ENCODE measurements around the gene PRDM16. TPM values are rescaled to one million over a fixed set of nuclear protein-coding genes. Genes with fewer than 3 reads are reported as not detected.
A peak's percentile ranks its signal among the peaks of the same experiment; 100 is the strongest.

PRDM16 gene
- total and polyA plus RNA-seq, 2 experiments from 2014 or later: 0.14 to 0.16 TPM

DNA sequence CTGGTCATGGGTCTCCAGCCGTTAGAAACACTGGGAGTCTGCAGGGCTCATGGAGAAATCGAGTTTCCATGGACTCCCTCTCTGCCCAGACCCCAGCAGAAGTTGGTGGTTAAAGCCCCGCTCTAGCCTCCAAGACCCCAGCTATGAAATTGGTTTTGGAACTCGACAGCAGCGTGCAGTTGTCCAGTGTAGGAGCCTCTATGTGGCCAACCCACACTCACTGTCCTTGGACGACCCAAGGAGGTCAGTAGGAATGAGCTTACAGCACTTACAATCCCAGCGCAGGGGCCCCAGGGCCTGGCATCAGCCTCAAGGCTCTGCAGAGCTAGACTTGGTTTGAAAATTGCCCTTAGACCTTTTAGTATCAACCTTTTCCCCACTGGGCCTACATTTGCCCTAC lies 3.2 kb upstream of the PRDM16 start:
- DNase-seq (ENCODE audit: low spot score) (no peak), ATAC-seq (no peak)
- H3K4me3 ChIP-seq: no peak overlapping the region
- H3K36me3 ChIP-seq (ENCODE audit: insufficient read depth): no peaks in the 10 kb centered on the region
- peaks cover 16% of the 10 kb centered on the region; the same call in 1 of the 2 replicates for H3K4me1 ChIP-seq (ENCODE audit: insufficient read depth)
- H4K20me1 ChIP-seq (replicated peaks; ENCODE audit: insufficient read depth): no peaks in the 10 kb centered on the region; the same call in none of the 2 replicates
- no peak overlapping the region for H3K27ac Mint-ChIP-seq
- H3F3A ChIP-seq (replicated peaks; ENCODE audit: low read depth): no peaks in the 10 kb centered on the region
- no peak overlapping the region for H3K27ac ChIP-seq (ENCODE audit: low read depth)
- TF ChIP-seq, protein P1, sequence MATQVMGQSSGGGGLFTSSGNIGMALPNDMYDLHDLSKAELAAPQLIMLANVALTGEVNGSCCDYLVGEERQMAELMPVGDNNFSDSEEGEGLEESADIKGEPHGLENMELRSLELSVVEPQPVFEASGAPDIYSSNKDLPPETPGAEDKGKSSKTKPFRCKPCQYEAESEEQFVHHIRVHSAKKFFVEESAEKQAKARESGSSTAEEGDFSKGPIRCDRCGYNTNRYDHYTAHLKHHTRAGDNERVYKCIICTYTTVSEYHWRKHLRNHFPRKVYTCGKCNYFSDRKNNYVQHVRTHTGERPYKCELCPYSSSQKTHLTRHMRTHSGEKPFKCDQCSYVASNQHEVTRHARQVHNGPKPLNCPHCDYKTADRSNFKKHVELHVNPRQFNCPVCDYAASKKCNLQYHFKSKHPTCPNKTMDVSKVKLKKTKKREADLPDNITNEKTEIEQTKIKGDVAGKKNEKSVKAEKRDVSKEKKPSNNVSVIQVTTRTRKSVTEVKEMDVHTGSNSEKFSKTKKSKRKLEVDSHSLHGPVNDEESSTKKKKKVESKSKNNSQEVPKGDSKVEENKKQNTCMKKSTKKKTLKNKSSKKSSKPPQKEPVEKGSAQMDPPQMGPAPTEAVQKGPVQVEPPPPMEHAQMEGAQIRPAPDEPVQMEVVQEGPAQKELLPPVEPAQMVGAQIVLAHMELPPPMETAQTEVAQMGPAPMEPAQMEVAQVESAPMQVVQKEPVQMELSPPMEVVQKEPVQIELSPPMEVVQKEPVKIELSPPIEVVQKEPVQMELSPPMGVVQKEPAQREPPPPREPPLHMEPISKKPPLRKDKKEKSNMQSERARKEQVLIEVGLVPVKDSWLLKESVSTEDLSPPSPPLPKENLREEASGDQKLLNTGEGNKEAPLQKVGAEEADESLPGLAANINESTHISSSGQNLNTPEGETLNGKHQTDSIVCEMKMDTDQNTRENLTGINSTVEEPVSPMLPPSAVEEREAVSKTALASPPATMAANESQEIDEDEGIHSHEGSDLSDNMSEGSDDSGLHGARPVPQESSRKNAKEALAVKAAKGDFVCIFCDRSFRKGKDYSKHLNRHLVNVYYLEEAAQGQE (IDR thresholded peaks at IDR 0.05; ENCODE audit: unreplicated experiment): no peak
- TF ChIP-seq EZH2 (IDR thresholded peaks at IDR 0.05; ENCODE audit: low read depth, unreplicated experiment) (peak; percentile 42), EZH2phosphoT487 (IDR thresholded peaks at IDR 0.05; ENCODE audit: unreplicated experiment) (no peak)
- TF ChIP-seq, protein P2, sequence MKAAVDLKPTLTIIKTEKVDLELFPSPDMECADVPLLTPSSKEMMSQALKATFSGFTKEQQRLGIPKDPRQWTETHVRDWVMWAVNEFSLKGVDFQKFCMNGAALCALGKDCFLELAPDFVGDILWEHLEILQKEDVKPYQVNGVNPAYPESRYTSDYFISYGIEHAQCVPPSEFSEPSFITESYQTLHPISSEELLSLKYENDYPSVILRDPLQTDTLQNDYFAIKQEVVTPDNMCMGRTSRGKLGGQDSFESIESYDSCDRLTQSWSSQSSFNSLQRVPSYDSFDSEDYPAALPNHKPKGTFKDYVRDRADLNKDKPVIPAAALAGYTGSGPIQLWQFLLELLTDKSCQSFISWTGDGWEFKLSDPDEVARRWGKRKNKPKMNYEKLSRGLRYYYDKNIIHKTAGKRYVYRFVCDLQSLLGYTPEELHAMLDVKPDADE (IDR thresholded peaks at IDR 0.05): no peak
- H2AFZ ChIP-seq: no peak overlapping the region
- no peaks in the 10 kb centered on the region for H3K9me2 ChIP-seq (ENCODE audit: insufficient read depth)
- no peaks in the 10 kb centered on the region for H3K79me2 ChIP-seq (replicated peaks; ENCODE audit: insufficient read depth)
- H3K4me1 Mint-ChIP-seq: peaks cover 7% of the 10 kb centered on the region
- H3K4me3 Mint-ChIP-seq: no peak overlapping the region
- peaks cover 94% of the 10 kb centered on the region for H3K27me3 ChIP-seq (ENCODE audit: insufficient read depth)
- no peak overlapping the region for H3K4me2 ChIP-seq
- no peaks in the 10 kb centered on the region for H3K36me3 Mint-ChIP-seq (ENCODE audit: low read depth)
- H3K9me3 Mint-ChIP-seq: no peaks in the 10 kb centered on the region; the same call in 2 of the 3 replicates
- peaks cover 81% of the 10 kb centered on the region for H3K27me3 Mint-ChIP-seq (ENCODE audit: insufficient read depth, low read depth, poor library complexity)

DNA sequence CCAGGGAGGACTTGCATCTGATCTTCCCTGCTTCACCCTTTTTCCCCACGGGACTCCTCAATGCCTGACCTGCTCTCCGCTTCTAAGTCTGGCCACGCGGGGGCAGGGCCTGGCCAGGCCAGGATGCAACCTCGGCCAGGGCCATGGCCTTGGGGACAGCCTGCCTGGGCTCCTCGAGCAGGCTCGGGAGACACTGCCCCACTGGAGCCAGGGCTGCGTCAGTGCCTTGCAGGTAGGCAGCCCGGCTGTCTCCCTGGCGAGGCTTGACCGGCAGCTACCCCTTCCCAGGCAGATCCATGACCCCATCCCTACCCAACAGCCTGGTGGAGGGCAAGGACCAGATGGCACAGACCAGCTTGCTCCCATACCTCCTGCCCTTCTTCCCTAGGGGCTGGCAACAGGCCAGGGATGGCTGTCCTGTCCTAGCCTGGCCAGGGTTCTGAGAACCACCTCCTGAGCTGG lies 2.7 kb upstream of the PRDM16 start:
- Histone ChIP-seq H4K20me1 (replicated peaks; ENCODE audit: insufficient read depth) (no peaks in the 10 kb centered on the region; the same call in 1 of the 2 replicates), H3F3A (replicated peaks; ENCODE audit: low read depth) (no peaks in the 10 kb centered on the region), H3K36me3 (ENCODE audit: insufficient read depth) (no peaks in the 10 kb centered on the region), H3K27ac (ENCODE audit: low read depth) (no peak overlapping the region), H3K4me1 (ENCODE audit: insufficient read depth) (peaks cover 18% of the 10 kb centered on the region), H3K9me2 (ENCODE audit: insufficient read depth) (no peaks in the 10 kb centered on the region), H3K79me2 (replicated peaks; ENCODE audit: insufficient read depth) (no peaks in the 10 kb centered on the region), H2AFZ (no peak overlapping the region), H3K27me3 (ENCODE audit: insufficient read depth) (peaks cover 94% of the 10 kb centered on the region), H3K4me3 (no peak overlapping the region), H3K4me2 (no peak overlapping the region)
- peaks cover 81% of the 10 kb centered on the region for H3K27me3 Mint-ChIP-seq (ENCODE audit: insufficient read depth, low read depth, poor library complexity)
- peak; percentile 62 for DNase-seq (ENCODE audit: low spot score)
- peak; percentile 8 for ATAC-seq
- H3K9me3 Mint-ChIP-seq: no peaks in the 10 kb centered on the region; the same call in 2 of the 3 replicates
- no peak overlapping the region for H3K4me3 Mint-ChIP-seq
- peaks cover 7% of the 10 kb centered on the region for H3K4me1 Mint-ChIP-seq
- no peaks in the 10 kb centered on the region for H3K36me3 Mint-ChIP-seq (ENCODE audit: low read depth)
- no peak overlapping the region for H3K27ac Mint-ChIP-seq
- TF ChIP-seq, protein P1 (IDR thresholded peaks at IDR 0.05; ENCODE audit: unreplicated experiment): no peak
- no peak for TF ChIP-seq STAT1 (IDR thresholded peaks at IDR 0.05; ENCODE audit: unreplicated experiment)
- no peak for TF ChIP-seq EZH2phosphoT487 (IDR thresholded peaks at IDR 0.05; ENCODE audit: unreplicated experiment)
- TF ChIP-seq EZH2 (IDR thresholded peaks at IDR 0.05; ENCODE audit: low read depth, unreplicated experiment): no peak
- no peak for TF ChIP-seq ZNF114 (CRISPR knock-in tag; IDR thresholded peaks at IDR 0.05)
- TF ChIP-seq CREB1 (CRISPR knock-in tag; IDR thresholded peaks at IDR 0.05; ENCODE audit: low read depth): no peak
- TF ChIP-seq, protein P3, sequence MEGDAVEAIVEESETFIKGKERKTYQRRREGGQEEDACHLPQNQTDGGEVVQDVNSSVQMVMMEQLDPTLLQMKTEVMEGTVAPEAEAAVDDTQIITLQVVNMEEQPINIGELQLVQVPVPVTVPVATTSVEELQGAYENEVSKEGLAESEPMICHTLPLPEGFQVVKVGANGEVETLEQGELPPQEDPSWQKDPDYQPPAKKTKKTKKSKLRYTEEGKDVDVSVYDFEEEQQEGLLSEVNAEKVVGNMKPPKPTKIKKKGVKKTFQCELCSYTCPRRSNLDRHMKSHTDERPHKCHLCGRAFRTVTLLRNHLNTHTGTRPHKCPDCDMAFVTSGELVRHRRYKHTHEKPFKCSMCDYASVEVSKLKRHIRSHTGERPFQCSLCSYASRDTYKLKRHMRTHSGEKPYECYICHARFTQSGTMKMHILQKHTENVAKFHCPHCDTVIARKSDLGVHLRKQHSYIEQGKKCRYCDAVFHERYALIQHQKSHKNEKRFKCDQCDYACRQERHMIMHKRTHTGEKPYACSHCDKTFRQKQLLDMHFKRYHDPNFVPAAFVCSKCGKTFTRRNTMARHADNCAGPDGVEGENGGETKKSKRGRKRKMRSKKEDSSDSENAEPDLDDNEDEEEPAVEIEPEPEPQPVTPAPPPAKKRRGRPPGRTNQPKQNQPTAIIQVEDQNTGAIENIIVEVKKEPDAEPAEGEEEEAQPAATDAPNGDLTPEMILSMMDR (conservative IDR thresholded peaks at IDR 0.05; ENCODE audit: low read depth in 2 of 2): peak; percentile 45 to 68

Data from GM23338 (cell line).